Endothelial cell of umbilical vein (primary cell): ENCODE measurements around the gene PPP4R4. TPM values are rescaled to one million over a fixed set of nuclear protein-coding genes. Genes with fewer than 3 reads are reported as not detected.

Experiments used
- BruUV-seq: library from RNA; stranded (reverse); fragments of 400-500 nt; replicated peaks from 2 replicates; lab custom pipeline; 2021; lab: Mats Ljungman, UMichigan
- CTCF ChIA-PET: fragments of 300-600, 350-600 bp; sonication (Branson Sonifier 250); formaldehyde crosslinking; loops from one replicate; lab custom pipeline; 2021; ENCODE audit warnings: antibody characterized with exemption, inconsistent platforms; lab: Charles Lee
- POLR2A ChIA-PET: fragments of 300-600, 350-600 bp; sonication (Branson Sonifier 250); formaldehyde crosslinking; loops from one replicate; lab custom pipeline; 2021; ENCODE audit warnings: antibody characterized with exemption, inconsistent platforms; lab: Charles Lee
- DNase-seq: peaks from one replicate; pipeline ENCODE4 v3.0.0-alpha.2; 2011; ENCODE audit warnings: low read depth, low spot score
- FAIRE-seq: peaks from 2 replicates; lab custom pipeline; 2011; peaks lifted over from hg19 to GRCh38; lab: Jason Lieb, UNC
- H2AFZ ChIP-seq: 2 replicates; pipeline ENCODE4 v1.6.0; 2012; ENCODE audit warnings: low read depth, low read length, control low read depth, inconsistent platforms
- H3K27ac ChIP-seq: 2 replicates; pipeline ENCODE4 v1.5.1; 2011; ENCODE audit warnings: low read depth, mild to moderate bottlenecking, control low read depth, low read length, moderate library complexity; ENCODE audit not compliant: insufficient read depth
- H3K27me3 ChIP-seq, 2 experiments: 2 replicates each; pipeline versions ENCODE4 v1.6.0 to v1.6.1; 2011; ENCODE audit warnings: low read length in 2 of 2, mixed read lengths in 1 of 2; ENCODE audit not compliant: control insufficient read depth in 2 of 2, insufficient read depth in 2 of 2
- H3K36me3 ChIP-seq, 2 experiments: 2 replicates in 1 of 2; 3 replicates in 1 of 2; pipeline ENCODE4 v1.5.1; 2011; ENCODE audit warnings: low read length in 2 of 2, mild to moderate bottlenecking in 1 of 2, moderate library complexity in 1 of 2; ENCODE audit not compliant: control insufficient read depth in 2 of 2, insufficient read depth in 2 of 2; ENCODE audit errors: extremely low read depth in 1 of 2
- H3K4me1 ChIP-seq: 3 replicates; pipeline ENCODE4 v1.5.1; 2011; ENCODE audit warnings: mild to moderate bottlenecking, low read length; ENCODE audit not compliant: control insufficient read depth, insufficient read depth; ENCODE audit errors: extremely low read depth
- H3K4me2 ChIP-seq: 2 replicates; pipeline ENCODE4 v1.6.1; 2011; ENCODE audit warnings: low read length, control low read depth, mixed read lengths; ENCODE audit not compliant: insufficient read depth
- H3K4me3 ChIP-seq, 3 experiments: fragments of 200-600 bp in 1 of 3; sonication (generic), shearing (Covaris generic) in 1 of 3; replicated peaks in 1 of 3; 2 replicates each; pipeline ENCODE4 v1.5.1; 2011 to 2016; ENCODE audit warnings: control low read depth in 3 of 3, low read length in 3 of 3, mild to moderate bottlenecking in 2 of 3, inconsistent platforms in 1 of 3, low read depth in 1 of 3, moderate library complexity in 1 of 3; ENCODE audit not compliant: insufficient read depth in 1 of 3
- H3K79me2 ChIP-seq: 2 replicates; pipeline ENCODE4 v1.6.0; 2012; ENCODE audit warnings: low read length, inconsistent platforms; ENCODE audit not compliant: control insufficient read depth, insufficient read depth
- H3K9ac ChIP-seq: replicated peaks from 2 replicates; pipeline ENCODE3; 2011; ENCODE audit warnings: low read length, control low read depth; ENCODE audit not compliant: insufficient read depth; ENCODE audit errors: extremely low read depth
- H3K9me1 ChIP-seq: replicated peaks from 3 replicates; pipeline ENCODE4 v1.6.0; 2011; ENCODE audit warnings: mild to moderate bottlenecking, low read length; ENCODE audit not compliant: control insufficient read depth, insufficient read depth; ENCODE audit errors: extremely low read depth
- H3K9me3 ChIP-seq: replicated peaks from 2 replicates; pipeline ENCODE4 v1.5.1; 2012; ENCODE audit warnings: low read length, inconsistent platforms; ENCODE audit not compliant: control insufficient read depth, insufficient read depth
- H4K20me1 ChIP-seq: replicated peaks from 2 replicates; pipeline ENCODE3; 2011; ENCODE audit warnings: mild to moderate bottlenecking, low read length; ENCODE audit not compliant: control insufficient read depth, insufficient read depth; ENCODE audit errors: extremely low read depth
- CTCF ChIP-seq, 2 donors: IDR thresholded peaks; 1 replicate in 1 of 2; 2 replicates in 1 of 2; pipeline ENCODE4 v1.5.1; 2011; ENCODE audit warnings: low read length in 2 of 2, mild to moderate bottlenecking in 2 of 2, moderate library complexity in 2 of 2, control low read depth in 1 of 2, inconsistent platforms in 1 of 2, low read depth in 1 of 2; ENCODE audit not compliant: insufficient read depth in 1 of 2; ENCODE audit errors: extremely low read depth in 1 of 2
- EZH2 ChIP-seq: IDR thresholded peaks from 2 replicates; pipeline ENCODE4 v1.6.1; 2012; ENCODE audit warnings: borderline replicate concordance, low read depth, mild to moderate bottlenecking, moderate library complexity, low read length, inconsistent platforms; ENCODE audit not compliant: severe bottlenecking
- FOS ChIP-seq: IDR thresholded peaks from 2 replicates; pipeline ENCODE4 v1.6.1; 2011; ENCODE audit warnings: mild to moderate bottlenecking, low read length, moderate library complexity, borderline replicate concordance; ENCODE audit not compliant: insufficient read depth
- GATA2 ChIP-seq: IDR thresholded peaks from 2 replicates; pipeline ENCODE4 v1.7.0; 2011; ENCODE audit warnings: low read depth, mild to moderate bottlenecking, moderate library complexity, mixed read lengths, low read length; ENCODE audit not compliant: insufficient read length, insufficient read depth
- JUN ChIP-seq: IDR thresholded peaks from 2 replicates; pipeline ENCODE4 v1.6.1; 2011; ENCODE audit warnings: borderline replicate concordance, low read depth; ENCODE audit not compliant: insufficient read length, insufficient read depth
- MYC ChIP-seq: IDR thresholded peaks from one replicate; pipeline ENCODE4 v1.6.1; 2011; ENCODE audit warnings: mild to moderate bottlenecking, low read depth, low read length
- dilution Hi-C: fragments of 300-500 bp; cut with MboI; formaldehyde crosslinking; loops from one replicate; pipeline ENCODE4 v1.15.0; 2019; ENCODE audit warnings: low sequenced_read_pairs; ENCODE audit not compliant: extremely low pct_ligation_motif_present
- intact Hi-C: fragments of 100-400 bp; cut with micrococcal nuclease; formaldehyde crosslinking; loops from one replicate; pipeline ENCODE4 v1.10.0; 2022
- polyA plus RNA-seq, 4 experiments: library from polyadenylated mRNA; depleted of rRNA in 3 of 4; stranded (reverse) in 3 of 4; unstranded in 1 of 4; fragments of >200 nt; gene quantifications; 2 replicates each; pipeline versions ENCODE4 v1.2.1 to v1.2.3, GENCODE V29; 2011 to 2012; ENCODE audit warnings: missing spikeins in 1 of 4
- total RNA-seq: library from RNA; stranded (reverse); gene quantifications from 2 replicates; pipeline ENCODE4 v1.2.3, GENCODE V29; 2021

The PPP4R4 gene
- total and polyA plus RNA-seq, 2 donors (not counting 3 experiments of a cell fraction or from before 2014, with no cell fraction given) = not detected

- H4K20me1 ChIP-seq = no peaks in the 10 kb centered on the region
- no TSS peak for BruUV-seq
- no peaks in the 10 kb centered on the region for H3K4me1 ChIP-seq
- no peak overlapping the region for H3K4me2 ChIP-seq
- dilution Hi-C loops (no loop called here), intact Hi-C loops (no loop called here)
- no peak overlapping the region for H3K4me3 ChIP-seq
- H2AFZ ChIP-seq = no peak overlapping the region
- DNase-seq = no peak
- no peak for FAIRE-seq
- H3K27me3 ChIP-seq = no peaks in the 10 kb centered on the region
- H3K9ac ChIP-seq = no peak overlapping the region
- no peaks in the 10 kb centered on the region for H3K79me2 ChIP-seq
- H3K9me3 ChIP-seq = no peaks in the 10 kb centered on the region
- H3K36me3 ChIP-seq = no peaks in the 10 kb centered on the region
- POLR2A ChIA-PET = no interaction called here
- no peak overlapping the region for H3K27ac ChIP-seq
- TF ChIP-seq FOS = no peak
- no peak for TF ChIP-seq EZH2
- no peak for TF ChIP-seq MYC
- TF ChIP-seq CTCF (IDR thresholded peaks at IDR 0.05; ENCODE audit: extremely low read depth in 1 of 2, insufficient read depth in 1 of 2, low read depth in 1 of 2, low read length in 2 of 2) = peak in 1 of 2 donors; percentile 23
- TF ChIP-seq JUN = no peak
- no peak for TF ChIP-seq GATA2
- CTCF ChIA-PET = interaction anchor here (0.7 to 3.8 kb wide), 7 partner anchors 11 to 203 kb away, joined by 3 to 46 read pairs (median 5); no protein-coding TSS in a partner anchor
- H3K9me1 ChIP-seq = no peaks in the 10 kb centered on the region
Measured at GRCh38 chr14:94143239-94143638, 30.9 kb upstream of the PPP4R4 start.
